ENCODE measurements around the gene EPS8L3.

The EPS8L3 gene

GRCh38 chr1:109739738-109740614, 23.7 kb downstream of the EPS8L3 start:
- DNase-seq (ENCODE audit: low read depth in 2 of 2) = peak; percentile 68 to 70

DNA sequence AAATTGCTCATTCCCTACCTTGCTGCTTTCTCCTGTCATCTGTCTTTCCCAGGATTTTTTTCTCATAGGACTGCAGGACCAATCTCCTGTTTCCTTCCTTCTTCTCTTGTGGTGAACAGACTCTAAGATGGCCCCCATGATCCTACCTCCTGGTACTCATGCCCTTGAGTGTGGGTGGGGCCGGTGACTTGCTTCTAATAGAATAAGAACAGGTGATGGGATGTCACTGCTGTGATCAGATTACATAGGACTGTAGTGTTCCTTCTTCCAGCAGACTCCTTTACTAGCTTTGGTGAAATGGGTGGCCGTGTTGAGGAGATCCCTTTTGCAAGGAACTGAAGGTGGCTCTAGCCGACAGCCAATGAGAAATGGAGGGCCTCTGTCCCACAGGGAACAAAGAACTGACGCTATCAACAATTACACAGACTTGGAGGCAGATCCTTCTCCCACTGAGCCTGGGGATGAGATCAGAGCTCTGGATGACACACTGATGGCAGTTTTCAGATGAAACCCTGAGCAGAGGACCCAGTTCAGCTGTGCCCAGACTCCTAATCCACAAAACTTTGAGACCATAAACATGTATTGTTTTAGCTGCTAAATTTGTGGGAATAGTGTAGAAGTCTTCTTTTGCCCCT, 30.4 kb downstream of the EPS8L3 start:
- no peak for DNase-seq (ENCODE audit: low read depth in 2 of 2)

DNA sequence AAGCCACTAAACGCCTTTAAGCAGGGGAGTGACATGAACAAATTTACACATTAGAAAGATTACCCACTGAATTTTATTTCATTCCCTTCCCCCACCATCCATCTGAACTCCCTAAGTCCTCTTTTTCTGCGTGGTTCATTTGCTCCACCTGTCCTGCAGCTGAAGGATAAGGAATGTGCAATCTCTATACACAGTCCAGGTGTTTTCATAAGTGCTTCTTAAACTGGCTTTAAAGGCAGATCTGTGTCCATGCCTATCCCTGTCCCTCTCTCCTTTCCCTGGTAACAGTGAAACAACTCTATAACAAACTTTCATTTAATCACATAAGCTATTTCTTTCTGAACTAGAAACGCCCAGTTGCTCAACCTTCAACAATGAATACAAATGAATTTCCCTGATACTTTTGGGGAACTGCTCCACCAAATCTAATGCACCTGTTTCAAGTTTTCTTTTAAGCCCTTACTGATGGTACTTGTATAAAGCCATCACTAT, 31.3 kb downstream of the EPS8L3 start:
- DNase-seq (ENCODE audit: low read depth in 2 of 2) = no peak

DNA sequence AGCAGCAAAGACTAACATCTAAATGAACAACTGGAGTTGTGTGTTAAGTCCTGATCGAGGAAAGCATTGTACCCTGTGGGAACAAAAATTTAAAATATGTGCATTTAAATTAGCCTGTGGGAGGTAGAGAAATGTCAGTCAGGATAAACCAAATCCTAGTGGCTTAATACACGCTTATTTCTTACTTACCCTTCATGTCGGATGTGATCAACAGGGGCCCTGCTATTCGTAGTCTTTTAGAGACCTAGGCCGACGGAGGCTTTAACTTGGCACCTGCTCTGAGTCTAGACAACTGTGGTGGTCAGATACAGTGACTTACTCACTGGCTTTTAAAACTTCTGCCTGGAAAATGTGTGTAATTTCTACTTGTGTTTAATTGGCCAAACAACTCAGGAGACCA, 33.1 kb downstream of the EPS8L3 start:
- no peak for DNase-seq (ENCODE audit: low read depth in 2 of 2)

GRCh38 chr1:109728870-109729269, 34.9 kb downstream of the EPS8L3 start:
- no peak for DNase-seq (ENCODE audit: low read depth in 2 of 2)

- no peak for DNase-seq (ENCODE audit: low read depth in 2 of 2)
Observed at GRCh38 chr1:109726728-109727373, 36.9 kb downstream of the EPS8L3 start.

DNA sequence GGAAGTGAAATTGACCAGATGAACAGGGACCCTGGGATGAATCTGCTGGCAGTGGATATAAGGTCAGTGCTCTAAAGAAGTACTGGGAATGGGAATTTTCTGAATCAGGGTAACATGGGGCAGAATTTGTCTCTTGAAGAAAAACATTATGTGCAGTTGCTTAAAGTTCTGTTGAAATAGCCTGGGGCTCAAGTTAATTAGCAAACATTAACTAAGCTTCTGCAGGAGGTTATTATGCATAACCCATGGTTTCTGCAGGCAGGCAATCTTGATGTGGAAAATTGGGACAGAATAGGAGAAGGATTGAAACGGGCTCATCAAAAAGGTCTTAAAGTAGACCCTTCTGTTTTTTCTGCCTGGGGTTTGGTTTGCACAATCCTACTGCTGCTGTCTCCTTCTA, 37.7 kb downstream of the EPS8L3 start:
- DNase-seq (ENCODE audit: low read depth in 2 of 2) = no peak

- no peak for DNase-seq (ENCODE audit: low read depth in 2 of 2)
Observed at GRCh38 chr1:109725510-109725909, 38.2 kb downstream of the EPS8L3 start.

- DNase-seq (ENCODE audit: low read depth in 2 of 2) = no peak
Observed at GRCh38 chr1:109724933-109725332, 38.8 kb downstream of the EPS8L3 start.

DNA sequence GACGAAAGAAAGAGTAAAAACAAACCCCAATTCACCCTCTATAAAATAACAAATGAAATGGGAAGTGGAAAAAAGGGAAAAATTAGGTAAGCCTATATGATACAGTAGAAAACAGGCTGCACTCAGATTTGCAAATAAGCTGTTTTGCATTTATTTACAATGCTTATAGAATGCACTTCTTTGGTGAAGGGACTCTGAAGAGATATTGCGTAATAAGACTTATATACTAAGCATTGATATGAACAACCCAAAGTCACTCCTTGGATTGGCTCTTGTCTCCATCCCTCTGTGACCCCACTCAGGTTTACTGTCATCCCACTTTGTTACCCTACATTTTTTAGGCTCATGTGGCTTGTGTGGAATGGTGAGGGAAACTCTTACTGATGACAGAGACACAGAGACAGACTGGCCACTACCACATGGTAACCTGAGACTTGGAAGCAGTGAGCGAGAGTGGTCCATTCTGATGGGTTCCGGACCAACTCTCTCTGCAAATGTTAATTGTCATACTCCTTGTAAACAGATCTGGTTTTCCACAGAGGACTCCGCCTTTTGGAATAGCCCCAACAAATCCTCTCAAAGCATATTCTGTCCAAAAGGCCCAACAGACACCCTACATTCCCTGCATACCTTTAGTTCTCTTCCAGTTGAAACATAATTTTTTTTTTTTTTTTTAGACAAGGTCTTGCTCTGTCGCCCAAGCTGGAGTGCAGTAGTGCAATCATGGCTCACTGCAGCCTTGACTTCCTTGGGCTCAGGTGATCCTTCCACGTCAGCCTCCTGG, 40.6 kb downstream of the EPS8L3 start:
- no peak for DNase-seq (ENCODE audit: low read depth in 2 of 2)

- no peak for DNase-seq (ENCODE audit: low read depth in 2 of 2)
Observed at GRCh38 chr1:109721971-109722370, 41.8 kb downstream of the EPS8L3 start.

DNA sequence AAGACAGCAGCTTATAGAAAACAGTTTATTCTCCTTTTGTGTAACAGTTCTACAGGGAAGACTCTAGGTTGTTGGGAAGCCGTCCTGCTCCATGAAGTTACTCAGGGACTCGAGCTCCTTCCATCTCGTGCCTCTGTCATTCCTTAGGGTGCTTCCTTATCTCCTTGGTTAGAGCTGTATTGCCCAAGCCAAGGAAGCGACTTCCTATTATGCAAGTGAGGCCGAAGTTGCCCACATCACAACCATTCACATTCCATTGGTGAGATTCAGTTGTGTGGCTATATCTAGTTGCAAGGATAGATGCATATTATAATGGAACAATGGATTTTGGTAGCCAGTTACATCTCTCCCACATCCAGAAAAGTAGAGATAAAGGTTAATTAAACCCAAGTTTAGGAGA, 42.7 kb downstream of the EPS8L3 start:
- DNase-seq (ENCODE audit: low read depth in 2 of 2) = no peak

GRCh38 chr1:109719337-109719837, 44.3 kb downstream of the EPS8L3 start:
- DNase-seq (ENCODE audit: low read depth in 2 of 2) = no peak

GRCh38 chr1:109718495-109718894, 45.2 kb downstream of the EPS8L3 start:
- no peak for DNase-seq (ENCODE audit: low read depth in 2 of 2)

- DNase-seq (ENCODE audit: low read depth in 2 of 2) = no peak
Observed at GRCh38 chr1:109717729-109718128, 46.0 kb downstream of the EPS8L3 start.

GRCh38 chr1:109716570-109717090, 47.1 kb downstream of the EPS8L3 start:
- no peak for DNase-seq (ENCODE audit: low read depth in 2 of 2)

- no peak for DNase-seq (ENCODE audit: low read depth in 2 of 2)
Observed at GRCh38 chr1:109716121-109716520, 47.6 kb downstream of the EPS8L3 start.

GRCh38 chr1:109714661-109715372, 48.9 kb downstream of the EPS8L3 start:
- no peak for DNase-seq (ENCODE audit: low read depth in 2 of 2)

DNA sequence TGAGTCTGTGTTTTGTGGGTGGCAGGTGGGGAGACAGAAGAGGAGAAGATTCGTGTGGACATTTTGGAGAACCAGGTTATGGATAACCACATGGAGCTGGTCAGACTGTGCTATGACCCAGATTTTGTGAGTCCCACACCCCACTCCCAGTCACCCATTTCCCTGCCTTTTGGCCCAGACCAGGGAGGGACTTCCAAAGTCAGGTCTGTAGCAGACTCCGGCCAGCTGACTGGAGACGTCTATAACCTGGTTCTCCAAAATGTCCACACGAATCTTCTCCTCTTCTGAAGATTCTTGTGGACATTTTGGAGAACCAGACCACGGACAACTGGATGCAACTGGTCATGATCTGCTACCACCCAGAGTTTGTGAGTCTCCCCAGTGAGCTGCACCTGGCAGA, 50.1 kb downstream of the EPS8L3 start:
- DNase-seq (ENCODE audit: low read depth in 2 of 2) = no peak

- DNase-seq (ENCODE audit: low read depth in 2 of 2) = no peak
Observed at GRCh38 chr1:109712321-109712864, 51.3 kb downstream of the EPS8L3 start.

Measured in stimulated activated CD8-positive, alpha-beta memory T cell treated with anti-CD3 and anti-CD28 coated beads, Interleukin-15, amount 100 ng/mL, for 4 hours (primary cell).